Right lobe of liver (tissue), 6 donors: ENCODE measurements around the gene NAV2. TPM values are rescaled to one million over a fixed set of nuclear protein-coding genes. Genes with fewer than 3 reads are reported as not detected.

Experiments used
- ATAC-seq, 4 donors: fragments of 200-7000 bp; cut with Tn5 transposase; one replicate each; pipeline ENCODE4 v1.9.1; 2020; ENCODE audit warnings: mild to moderate bottlenecking in 4 of 4, moderate library complexity in 4 of 4
- DNase-seq, 3 donors: peaks; one replicate each; pipeline ENCODE4 v3.0.0-alpha.2; 2020
- H3K27ac ChIP-seq, 3 donors: fragments of 200-600 bp; one replicate each; pipeline ENCODE4 v1.8.0; 2022
- H3K27me3 ChIP-seq, 2 donors: fragments of 200-600 bp; one replicate each; pipeline ENCODE4 v1.8.0; 2022
- H3K36me3 ChIP-seq, 4 donors: fragments of 200-600 bp; sonication (generic) in 1 of 4; one replicate each; pipeline versions ENCODE4 v1.5.1 to v1.8.0; 2017 to 2022; ENCODE audit warnings: control low read depth in 1 of 4
- H3K4me1 ChIP-seq, 4 donors: fragments of 200-600 bp; sonication (generic) in 1 of 4; one replicate each; pipeline versions ENCODE4 v1.5.1 to v1.8.0; 2017 to 2022; ENCODE audit warnings: control low read depth in 1 of 4
- H3K4me3 ChIP-seq, 3 donors: fragments of 200-600 bp; one replicate each; pipeline ENCODE4 v1.8.0; 2022
- H3K9me3 ChIP-seq, 4 donors: fragments of 200-600 bp; sonication (generic) in 1 of 4; one replicate each; pipeline versions ENCODE4 v1.5.1 to v1.8.0; 2017 to 2022; ENCODE audit warnings: control low read depth in 1 of 4
- CTCF ChIP-seq, 4 donors: fragments of 200-600 bp in 3 of 4; fragments of 450-650 bp in 1 of 4; IDR thresholded peaks; one replicate each; pipeline versions ENCODE4 v1.5.1 to v1.8.0; 2016 to 2022; ENCODE audit warnings: antibody characterized with exemption in 4 of 4, mild to moderate bottlenecking in 2 of 4
- POLR2A ChIP-seq: fragments of 450-650 bp; IDR thresholded peaks from one replicate; pipeline ENCODE4 v1.6.1; 2017; ENCODE audit warnings: antibody characterized with exemption, mild to moderate bottlenecking
- WGBS: methylation state at CpG from one replicate; pipeline ENCODE4 v1.1.6; 2018; ENCODE audit warnings: low coverage, low lambda C conversion rate; ENCODE audit not compliant: insufficient coverage; ENCODE audit errors: missing lambda C conversion rate; 5-methylcytosine and 5-hydroxymethylcytosine counted together
- intact Hi-C, 2 donors: fragments of 100-400 bp; cut with DNase I; formaldehyde crosslinking; loops; one replicate each; pipeline versions ENCODE4 v1.11.2 to v1.14.1; 2022
- microRNA-seq, 2 donors: library from miRNA; unstranded; fragments of <30 nt; microRNA quantifications; one replicate each; pipeline ENCODE4, GENCODE V29; 2019 to 2020
- small RNA-seq, 2 experiments: library from RNA; depleted of rRNA; stranded (forward); fragments of <200 nt; gene quantifications; one replicate each; pipeline ENCODE3, GENCODE V24; 2016
- total RNA-seq, 6 experiments: library from RNA; depleted of rRNA in 2 of 6; stranded (reverse); fragments of >200 nt in 2 of 6; fragmentation: NEBNext Ultra II Directional in 3 of 6; extraction: Animal tissue kit (Norgen Biotek cat#: 25700) in 3 of 6; gene quantifications; one replicate each; pipeline versions ENCODE4 v1.1.0 to v1.2.4, GENCODE V29; 2016 to 2023
- donor health status: DM: no; HTN: yes; CAD: no.
- donor health status: DM: no; HTN: no; CAD: no.
- donor health status: DM: no; HTN: no; CAD: no.
- donor health status: DM: no; HTN: yes; CAD: no.
- donor health status: DM: no; HTN: yes; CAD: no.

The NAV2 gene
- total RNA-seq, 6 experiments from 2014 or later, result 15.5 to 69.2 (median 37.1) TPM

- no peak overlapping the region for H3K27ac ChIP-seq
- no peaks in the 10 kb centered on the region for H3K9me3 ChIP-seq
- TF ChIP-seq CTCF (IDR thresholded peaks at IDR 0.05), result no peak
- no peak for TF ChIP-seq POLR2A
- DNase-seq (no peak), ATAC-seq (no peak)
- H3K27me3 ChIP-seq, result peaks cover 8 to 68% of the 10 kb centered on the region in 2 donors
- WGBS, result 7% methylated on average over 22 of the region's 24 CpGs
- no peak overlapping the region for H3K4me3 ChIP-seq
- H3K36me3 ChIP-seq, result no peaks in the 10 kb centered on the region
- intact Hi-C loops, result no loop called here
- H3K4me1 ChIP-seq, result peaks cover 0 to 5% (median 0%) of the 10 kb centered on the region in 4 donors
These were observed 449.5 kb downstream of the NAV2 start for GRCh38 chr11:20161923-20162744.

GRCh38 chr11:20162824-20163782, 450.5 kb downstream of the NAV2 start:
- intact Hi-C loops, result no loop called here
- TF ChIP-seq CTCF (IDR thresholded peaks at IDR 0.05), result no peak
- no peak for TF ChIP-seq POLR2A
- H3K27me3 ChIP-seq, result peaks cover 3 to 61% of the 10 kb centered on the region in 2 donors
- H3K4me1 ChIP-seq, result no peaks in the 10 kb centered on the region
- peak in 1 of 3 donors; percentile 22 for DNase-seq
- 4% methylated on average over 51 of the region's 61 CpGs for WGBS
- H3K27ac ChIP-seq, result no peak overlapping the region
- no peaks in the 10 kb centered on the region for H3K9me3 ChIP-seq
- H3K36me3 ChIP-seq, result no peaks in the 10 kb centered on the region
- H3K4me3 ChIP-seq, result peak overlapping the region in 1 of 3 donors; percentile 13
- ATAC-seq, result peak in 3 of 4 donors; percentile 22 to 48 (median 29)

- TF ChIP-seq POLR2A (no peak), CTCF (IDR thresholded peaks at IDR 0.05) (no peak)
- Histone ChIP-seq H3K4me1 (no peaks in the 10 kb centered on the region), H3K36me3 (no peaks in the 10 kb centered on the region), H3K27me3 (peaks cover 2 to 59% of the 10 kb centered on the region in 2 donors), H3K4me3 (peak overlapping the region in 1 of 3 donors; percentile 13), H3K27ac (no peak overlapping the region), H3K9me3 (no peaks in the 10 kb centered on the region)
- 15% methylated on average over 12 of the region's 26 CpGs for WGBS
- no peak for ATAC-seq
- no peak for DNase-seq
- intact Hi-C loops, result no loop called here
These were observed 451.3 kb downstream of the NAV2 start for GRCh38 chr11:20163783-20164481.

Small RNA genes within 50 kb of the gene (microRNA-seq; reads per million reads assigned to microRNA genes)
- gene MIR4694, result 0 reads per million in 2 donors

Small RNA genes within 50 kb of the gene (small RNA-seq; reads per million reads assigned to genes)
- 0 reads per million in 2 experiments for gene MIR4694
